GM23248 (cell line): ENCODE data around the gene BRAF. TPM values are rescaled to one million over a fixed set of nuclear protein-coding genes. Genes with fewer than 3 reads are reported as not detected.

ENCODE experiments used
- DNase-seq: peaks from one replicate; pipeline ENCODE4 v3.0.0-alpha.2; 2015
- H2AFZ ChIP-seq: fragments of 200-600 bp; sonication (generic); 2 replicates; pipeline ENCODE4 v1.6.1; 2016; ENCODE audit warnings: antibody characterized with exemption
- H3F3A ChIP-seq: fragments of 200-600 bp; sonication (generic); 2 replicates; pipeline ENCODE4 v1.6.1; 2016; ENCODE audit warnings: mild to moderate bottlenecking, antibody characterized with exemption, mixed run types; ENCODE audit not compliant: insufficient read depth
- H3K27ac ChIP-seq: fragments of 200-600 bp; sonication (generic); 2 replicates; pipeline ENCODE4 v1.5.1; 2016; ENCODE audit warnings: mild to moderate bottlenecking
- H3K27me3 ChIP-seq: fragments of 200-600 bp; sonication (generic); replicated peaks from 2 replicates; pipeline ENCODE4 v1.6.1; 2016; ENCODE audit warnings: mild to moderate bottlenecking; ENCODE audit not compliant: insufficient read depth
- H3K36me3 ChIP-seq: fragments of 200-600 bp; sonication (generic); 2 replicates; pipeline ENCODE4 v1.6.1; 2016; ENCODE audit warnings: low read depth, mild to moderate bottlenecking
- H3K4me1 ChIP-seq: fragments of 200-600 bp; sonication (generic); 2 replicates; pipeline ENCODE4 v1.6.1; 2016; ENCODE audit warnings: mild to moderate bottlenecking; ENCODE audit not compliant: insufficient read depth
- H3K4me2 ChIP-seq: fragments of 200-600 bp; sonication (generic); one replicate; pipeline ENCODE4 v1.6.1; 2016; ENCODE audit warnings: mild to moderate bottlenecking; ENCODE audit not compliant: unreplicated experiment
- H3K4me3 ChIP-seq: fragments of 200-600 bp; sonication (generic); 2 replicates; pipeline ENCODE4 v1.5.1; 2016; ENCODE audit warnings: mild to moderate bottlenecking
- H3K79me2 ChIP-seq: fragments of 200-600 bp; sonication (generic); 2 replicates; pipeline ENCODE4 v1.6.1; 2016; ENCODE audit warnings: mild to moderate bottlenecking; ENCODE audit not compliant: insufficient read depth
- H3K9ac ChIP-seq: fragments of 200-600 bp; sonication (generic); 2 replicates; pipeline ENCODE4 v1.6.1; 2016; ENCODE audit warnings: mild to moderate bottlenecking
- H3K9me2 ChIP-seq: fragments of 200-600 bp; sonication (generic); 2 replicates; pipeline ENCODE4 v1.6.1; 2016; ENCODE audit warnings: mixed run types, mild to moderate bottlenecking, moderate library complexity; ENCODE audit not compliant: insufficient read depth
- H3K9me3 ChIP-seq: fragments of 200-600 bp; sonication (generic); one replicate; pipeline ENCODE4 v1.6.1; 2017; ENCODE audit warnings: low read depth
- H4K20me1 ChIP-seq: fragments of 200-600 bp; sonication (generic); 2 replicates; pipeline ENCODE4 v1.6.0; 2016; ENCODE audit not compliant: insufficient read depth
- EZH2 ChIP-seq: fragments of 200-600 bp; sonication (generic); IDR thresholded peaks from 2 replicates; pipeline ENCODE4 v1.6.1; 2018; ENCODE audit warnings: antibody characterized with exemption, mild to moderate bottlenecking; ENCODE audit not compliant: insufficient read depth, poor library complexity, severe bottlenecking
- EZH2phosphoT487 ChIP-seq: fragments of 200-600 bp; sonication (generic); IDR thresholded peaks from 2 replicates; pipeline ENCODE4 v1.6.1; 2018; ENCODE audit warnings: antibody characterized with exemption, moderate library complexity, mild to moderate bottlenecking, low read depth; ENCODE audit not compliant: insufficient read depth
- WGBS, 2 experiments: methylation state at CpG; one replicate each; pipeline ENCODE4 v1.1.6; 2015 to 2017; ENCODE audit warnings: low lambda C conversion rate in 2 of 2, low coverage in 1 of 2; ENCODE audit errors: missing lambda C conversion rate in 2 of 2; 5-methylcytosine and 5-hydroxymethylcytosine counted together
- in situ Hi-C: fragments of 300-500 bp; cut with MboI; formaldehyde crosslinking; loops from 2 replicates; pipeline ENCODE4 v1.15.0; 2020
- polyA plus RNA-seq: library from polyadenylated mRNA; unstranded; fragments of >200 nt; fragmentation: Nextera tagmentation; extraction: Ambion mirVana; gene quantifications from 2 replicates; pipeline ENCODE4 v1.2.1, GENCODE V29; 2016
- total RNA-seq: library from RNA; depleted of rRNA; stranded (reverse); fragments of >200 nt; shearing (Covaris generic); gene quantifications from 2 replicates; pipeline ENCODE4 v1.2.3, GENCODE V29; 2014

BRAF gene
- total and polyA plus RNA-seq, 2 experiments from 2014 or later = 5.8 to 11.0 TPM

- Histone ChIP-seq H3K9me3 (no peaks in the 10 kb centered on the region), H3K9ac (no peak overlapping the region), H3K79me2 (no peaks in the 10 kb centered on the region), H3K27ac (no peak overlapping the region), H4K20me1 (no peaks in the 10 kb centered on the region), H3K4me1 (peaks cover 21% of the 10 kb centered on the region), H3K4me2 (no peak overlapping the region), H3K9me2 (no peaks in the 10 kb centered on the region), H3K27me3 (no peaks in the 10 kb centered on the region), H3K4me3 (no peak overlapping the region), H2AFZ (no peak overlapping the region), H3K36me3 (no peaks in the 10 kb centered on the region), H3F3A (no peaks in the 10 kb centered on the region)
- no peak for DNase-seq
- 95% methylated on average over 1 of the region's 1 CpG for WGBS, 2 experiments
- in situ Hi-C loops = no loop called here
- TF ChIP-seq EZH2 (no peak), EZH2phosphoT487 (no peak)
Measured at GRCh38 chr7:140724706-140725105, 200.0 kb downstream of the BRAF start.

GRCh38 chr7:140723574-140723973 is 201.2 kb downstream of the BRAF start:
- H3K36me3 ChIP-seq = no peaks in the 10 kb centered on the region
- DNase-seq = no peak
- H3K9ac ChIP-seq = no peak overlapping the region
- no peak overlapping the region for H2AFZ ChIP-seq
- WGBS, 2 experiments = 67% methylated on average over 3 of the region's 3 CpGs
- TF ChIP-seq EZH2 (no peak), EZH2phosphoT487 (no peak)
- no peaks in the 10 kb centered on the region for H3K27me3 ChIP-seq
- in situ Hi-C loops = no loop called here
- no peak overlapping the region for H3K4me2 ChIP-seq
- no peaks in the 10 kb centered on the region for H3K79me2 ChIP-seq
- no peaks in the 10 kb centered on the region for H3K9me2 ChIP-seq
- peaks cover 12% of the 10 kb centered on the region for H3K4me1 ChIP-seq
- no peaks in the 10 kb centered on the region for H3F3A ChIP-seq
- no peaks in the 10 kb centered on the region for H3K9me3 ChIP-seq
- no peaks in the 10 kb centered on the region for H4K20me1 ChIP-seq
- H3K4me3 ChIP-seq = no peak overlapping the region
- no peak overlapping the region for H3K27ac ChIP-seq

- Histone ChIP-seq H3K9me2 (no peaks in the 10 kb centered on the region), H3K4me2 (no peak overlapping the region), H3K9ac (no peak overlapping the region), H2AFZ (no peak overlapping the region), H3K27ac (no peak overlapping the region), H3K36me3 (no peaks in the 10 kb centered on the region), H3F3A (no peaks in the 10 kb centered on the region), H3K4me3 (no peak overlapping the region), H3K27me3 (no peaks in the 10 kb centered on the region), H3K79me2 (no peaks in the 10 kb centered on the region), H4K20me1 (no peaks in the 10 kb centered on the region), H3K9me3 (no peaks in the 10 kb centered on the region), H3K4me1 (peaks cover 6% of the 10 kb centered on the region)
- in situ Hi-C loops = no loop called here
- TF ChIP-seq EZH2 = no peak
- no peak for TF ChIP-seq EZH2phosphoT487
- 98% methylated on average over 6 of the region's 6 CpGs for WGBS, 2 experiments
- DNase-seq = no peak
Measured at GRCh38 chr7:140723006-140723405, 201.7 kb downstream of the BRAF start.

GRCh38 chr7:140722254-140722653 is 202.5 kb downstream of the BRAF start:
- in situ Hi-C loops = no loop called here
- DNase-seq = no peak
- whole genome bisulfite sequencing, 2 experiments = 95 to 100% methylated on average over 1 of the region's 1 CpG

GRCh38 chr7:140719721-140720120 is 205.0 kb downstream of the BRAF start:
- in situ Hi-C loops = no loop called here
- WGBS, 2 experiments = 72 to 80% methylated on average over 5 of the region's 5 CpGs
- Histone ChIP-seq H3K9me2 (no peaks in the 10 kb centered on the region), H3K36me3 (no peaks in the 10 kb centered on the region), H3K27me3 (no peaks in the 10 kb centered on the region), H3K4me1 (no peaks in the 10 kb centered on the region), H3K27ac (no peak overlapping the region), H3K9ac (no peak overlapping the region), H3F3A (no peaks in the 10 kb centered on the region), H2AFZ (no peak overlapping the region), H3K4me3 (no peak overlapping the region), H4K20me1 (no peaks in the 10 kb centered on the region), H3K79me2 (no peaks in the 10 kb centered on the region), H3K9me3 (no peaks in the 10 kb centered on the region), H3K4me2 (no peak overlapping the region)
- TF ChIP-seq EZH2phosphoT487 (no peak), EZH2 (no peak)
- peak; percentile 14 for DNase-seq

More at GRCh38 chr7:140722254-140722653, 202.5 kb downstream of the BRAF start:
- no peak overlapping the region for H3K9ac ChIP-seq
- TF ChIP-seq EZH2phosphoT487 (no peak), EZH2 (no peak)
- H3K9me3 ChIP-seq = no peaks in the 10 kb centered on the region
- H3K27me3 ChIP-seq = no peaks in the 10 kb centered on the region
- H3K4me3 ChIP-seq = no peak overlapping the region
- no peaks in the 10 kb centered on the region for H3K79me2 ChIP-seq
- H3F3A ChIP-seq = no peaks in the 10 kb centered on the region
- no peaks in the 10 kb centered on the region for H3K36me3 ChIP-seq
- H4K20me1 ChIP-seq = no peaks in the 10 kb centered on the region
- H2AFZ ChIP-seq = no peak overlapping the region
- H3K9me2 ChIP-seq = no peaks in the 10 kb centered on the region
- H3K4me1 ChIP-seq = no peaks in the 10 kb centered on the region
- H3K4me2 ChIP-seq = no peak overlapping the region
- H3K27ac ChIP-seq = no peak overlapping the region
